ENCODE results near the gene IL7R. TPM values are rescaled to one million over a fixed set of nuclear protein-coding genes. Genes with fewer than 3 reads are reported as not detected.

Gene IL7R
- total and polyA plus RNA-seq, 10 of the 15 experiments (the other 5 are each of a cell fraction or from before 2014, with no cell fraction given) = 0.40 to 21.1 (median 0.85) TPM

DNA sequence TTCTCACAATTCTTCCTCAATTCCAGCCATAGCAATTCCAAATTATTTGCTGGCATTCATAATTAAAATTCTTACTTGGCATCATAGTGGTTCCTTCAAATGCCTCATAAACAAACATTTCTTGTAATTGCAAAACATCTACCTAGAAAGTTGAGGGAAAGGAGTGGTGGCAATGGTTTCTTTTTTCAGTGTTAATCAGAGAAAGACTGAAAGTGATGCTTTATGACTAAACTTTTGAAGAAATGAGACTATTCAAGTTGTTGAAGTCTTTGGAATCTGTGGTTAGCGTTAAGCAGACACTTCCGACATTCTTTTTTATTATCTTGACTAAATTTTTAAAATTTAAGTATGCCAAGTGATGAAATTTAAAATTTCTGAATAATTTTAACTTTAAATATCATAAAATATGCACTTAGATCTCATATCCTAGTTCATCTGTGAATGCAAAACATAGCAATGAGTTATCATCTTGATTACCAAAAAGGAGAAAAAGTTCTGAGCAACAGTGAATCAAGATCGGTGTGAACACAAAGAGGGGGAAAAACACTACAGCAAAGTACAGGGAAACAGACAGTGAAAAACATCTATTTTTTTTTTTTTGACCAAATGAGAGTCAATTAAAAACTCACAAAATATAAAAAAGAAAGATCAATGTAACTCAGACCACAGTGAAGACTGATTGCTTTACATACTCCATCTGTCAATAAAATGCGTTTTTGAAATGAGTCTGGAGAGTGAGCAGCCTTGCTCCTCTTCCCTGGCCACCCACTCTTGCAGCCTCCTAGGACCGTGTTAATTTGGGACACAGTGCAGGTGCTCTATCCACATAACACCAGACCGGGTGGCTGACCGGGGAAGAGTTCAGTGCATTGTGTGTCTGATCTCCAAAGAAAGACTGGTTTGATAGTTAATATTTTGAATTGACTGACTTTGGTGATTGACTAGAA is 20.6 kb upstream of the IL7R start:
- H2AFZ ChIP-seq (ENCODE audit: control insufficient read depth, low read depth, low read length) = no peak overlapping the region
- TF ChIP-seq STAT3 (IDR thresholded peaks at IDR 0.05; ENCODE audit: low read depth, low read length) (no peak), IKZF2 (IDR thresholded peaks at IDR 0.05) (peak; percentile 69 to 77), KLF5 (IDR thresholded peaks at IDR 0.05; ENCODE audit: partially characterized antibody) (no peak), TCF12 (IDR thresholded peaks at IDR 0.05; ENCODE audit: low read depth, low read length) (no peak), TCF7 (IDR thresholded peaks at IDR 0.05; ENCODE audit: borderline replicate concordance) (0 out of 2 replicates have a peak, but pooled peaks have one; percentile 21), SRF (IDR thresholded peaks at IDR 0.05; ENCODE audit: low read depth in 2 of 2, low read length in 2 of 2) (no peak), MYB (IDR thresholded peaks at IDR 0.05; ENCODE audit: borderline replicate concordance, low read depth, low read length) (no peak), IKZF1 (conservative IDR thresholded peaks at IDR 0.05) (peak; percentile 44; the same call in 1 of the 2 replicates), YBX1 (IDR thresholded peaks at IDR 0.05) (no peak), DPF2 (IDR thresholded peaks at IDR 0.05) (0 out of 2 replicates have a peak, but pooled peaks have one; percentile 36), RAD21 (IDR thresholded peaks at IDR 0.05; ENCODE audit: insufficient read depth, low read depth, low read length) (no peak), NBN (IDR thresholded peaks at IDR 0.05) (no peak), MTA3 (IDR thresholded peaks at IDR 0.05; ENCODE audit: borderline replicate concordance, low read length) (no peak), YY1 (IDR thresholded peaks at IDR 0.05; ENCODE audit: low read depth, low read length) (no peak), EP300 (IDR thresholded peaks at IDR 0.05; ENCODE audit: borderline replicate concordance in 1 of 2, control insufficient read depth in 1 of 2, low read depth in 2 of 2, low read length in 2 of 2) (peak in 1 of 2 experiments; percentile 34; a peak in 1 of 4 replicates), SKIL (IDR thresholded peaks at IDR 0.05; ENCODE audit: low read depth, poor library complexity, severe bottlenecking) (no peak), CBFB (IDR thresholded peaks at IDR 0.05; ENCODE audit: low read depth) (0 out of 2 replicates have a peak, but pooled peaks have one; percentile 29), POLR2AphosphoS2 (IDR thresholded peaks at IDR 0.05; ENCODE audit: low read depth, low read length) (no peak), RCOR1 (conservative IDR thresholded peaks at IDR 0.05; ENCODE audit: low read depth, low read length) (no peak)
- TF ChIP-seq, protein P1, sequence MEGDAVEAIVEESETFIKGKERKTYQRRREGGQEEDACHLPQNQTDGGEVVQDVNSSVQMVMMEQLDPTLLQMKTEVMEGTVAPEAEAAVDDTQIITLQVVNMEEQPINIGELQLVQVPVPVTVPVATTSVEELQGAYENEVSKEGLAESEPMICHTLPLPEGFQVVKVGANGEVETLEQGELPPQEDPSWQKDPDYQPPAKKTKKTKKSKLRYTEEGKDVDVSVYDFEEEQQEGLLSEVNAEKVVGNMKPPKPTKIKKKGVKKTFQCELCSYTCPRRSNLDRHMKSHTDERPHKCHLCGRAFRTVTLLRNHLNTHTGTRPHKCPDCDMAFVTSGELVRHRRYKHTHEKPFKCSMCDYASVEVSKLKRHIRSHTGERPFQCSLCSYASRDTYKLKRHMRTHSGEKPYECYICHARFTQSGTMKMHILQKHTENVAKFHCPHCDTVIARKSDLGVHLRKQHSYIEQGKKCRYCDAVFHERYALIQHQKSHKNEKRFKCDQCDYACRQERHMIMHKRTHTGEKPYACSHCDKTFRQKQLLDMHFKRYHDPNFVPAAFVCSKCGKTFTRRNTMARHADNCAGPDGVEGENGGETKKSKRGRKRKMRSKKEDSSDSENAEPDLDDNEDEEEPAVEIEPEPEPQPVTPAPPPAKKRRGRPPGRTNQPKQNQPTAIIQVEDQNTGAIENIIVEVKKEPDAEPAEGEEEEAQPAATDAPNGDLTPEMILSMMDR (IDR thresholded peaks at IDR 0.05 in 2 of 3, conservative IDR thresholded peaks at IDR 0.05 in 1 of 3; ENCODE audit: control insufficient read depth in 2 of 3, extremely low read depth in 1 of 3, insufficient read depth in 1 of 3, low read depth in 3 of 3, low read length in 3 of 3) = no peak

More for the DNA sequence above, 20.6 kb upstream of the IL7R start:
- Histone ChIP-seq H3K9ac (ENCODE audit: control insufficient read depth, insufficient read depth, low read length) (no peak overlapping the region), H3K4me1 (ENCODE audit: control insufficient read depth, insufficient read depth, low read length) (peaks cover 5% of the 10 kb centered on the region; the same call in 1 of the 2 replicates), H3K27ac (ENCODE audit: control insufficient read depth, insufficient read depth) (no peak overlapping the region), H4K20me1 (ENCODE audit: control insufficient read depth, insufficient read depth) (no peaks in the 10 kb centered on the region), H3K27me3 (replicated peaks in 1 of 2; ENCODE audit: control insufficient read depth in 2 of 2, insufficient read depth in 2 of 2, low read length in 1 of 2) (no peaks in the 10 kb centered on the region; a peak in 1 of 4 replicates), H3K79me2 (ENCODE audit: control insufficient read depth, insufficient read depth, low read length) (no peaks in the 10 kb centered on the region), H3K4me2 (ENCODE audit: control insufficient read depth, insufficient read depth) (peak overlapping the region; percentile 7; the same call in 1 of the 2 replicates), H3K36me3 (ENCODE audit: control insufficient read depth in 2 of 2, insufficient read depth in 2 of 2, low read length in 1 of 2) (no peaks in the 10 kb centered on the region), H3K4me3 (no peak overlapping the region), H3K9me3 (replicated peaks; ENCODE audit: control insufficient read depth, insufficient read depth, low read length) (no peaks in the 10 kb centered on the region)
- CTCF ChIA-PET = interaction anchor here (0.5 kb wide), 1 partner anchor 621 kb away, joined by 3 read pairs; no protein-coding TSS in a partner anchor
- intact Hi-C loops (cut with micrococcal nuclease; ENCODE audit: unreplicated experiment) = no loop called here
- RAD21 ChIA-PET (ENCODE audit: unreplicated experiment) = interaction anchor here (1.0 kb wide), 1 partner anchor 57 kb away, joined by 3 read pairs; no protein-coding TSS in a partner anchor
- ATAC-seq = peak; percentile 82
- FAIRE-seq = peak; percentile 18
- in situ Hi-C loops (cut with MboI) = no loop called here
- POLR2A ChIA-PET = no interaction called here
- no peak for DNase-seq (ENCODE audit: low read depth, low spot score)
- no TSS peak for BruUV-seq (replicated peaks)
- WGBS (ENCODE audit: insufficient coverage, insufficient replicate concordance, low lambda C conversion rate, missing lambda C conversion rate) = 16% methylated on average over 7 of the region's 7 CpGs
- SMC1A ChIA-PET (ENCODE audit: uncharacterized antibody, unreplicated experiment) = interaction anchor here (0.7 to 1.1 kb wide), 3 partner anchors 9 to 18 kb away, joined by 3 read pairs; no protein-coding TSS in a partner anchor

Data from GM12878 (cell line).